Activated naive CD8-positive, alpha-beta T cell (primary cell): ENCODE data around the gene DNAJA2.

ENCODE experiments used
- H3K27ac Mint-ChIP-seq: one replicate; pipeline ENCODE4 v1.8.0; 2021; ENCODE audit warnings: mixed read lengths
- H3K27me3 Mint-ChIP-seq: one replicate; pipeline ENCODE4 v1.8.0; 2021; ENCODE audit warnings: mixed read lengths
- H3K36me3 Mint-ChIP-seq: one replicate; pipeline ENCODE4 v1.8.0; 2021; ENCODE audit warnings: mixed read lengths
- H3K4me1 Mint-ChIP-seq: one replicate; pipeline ENCODE4 v1.8.0; 2021; ENCODE audit warnings: low read depth, mixed read lengths
- H3K4me3 Mint-ChIP-seq: one replicate; pipeline ENCODE4 v1.8.0; 2021; ENCODE audit warnings: mild to moderate bottlenecking, mixed read lengths
- H3K9me3 Mint-ChIP-seq: one replicate; pipeline ENCODE4 v1.8.0; 2021; ENCODE audit warnings: low read depth, mixed read lengths

DNAJA2 gene

GRCh38 chr16:46991729-46992704 is 18.5 kb upstream of the DNAJA2 start:
- H3K36me3 Mint-ChIP-seq = no peaks in the 10 kb centered on the region
- no peak overlapping the region for H3K4me3 Mint-ChIP-seq
- peaks cover 4% of the 10 kb centered on the region for H3K4me1 Mint-ChIP-seq
- no peaks in the 10 kb centered on the region for H3K9me3 Mint-ChIP-seq
- H3K27ac Mint-ChIP-seq = no peak overlapping the region
- no peaks in the 10 kb centered on the region for H3K27me3 Mint-ChIP-seq

GRCh38 chr16:46986896-46987295 is 13.4 kb upstream of the DNAJA2 start:
- no peak overlapping the region for H3K27ac Mint-ChIP-seq
- H3K27me3 Mint-ChIP-seq = no peaks in the 10 kb centered on the region
- H3K4me3 Mint-ChIP-seq = no peak overlapping the region
- no peaks in the 10 kb centered on the region for H3K9me3 Mint-ChIP-seq
- no peaks in the 10 kb centered on the region for H3K4me1 Mint-ChIP-seq
- H3K36me3 Mint-ChIP-seq = no peaks in the 10 kb centered on the region

- Mint-ChIP-seq H3K4me3 (no peak overlapping the region), H3K27ac (no peak overlapping the region)
Measured at GRCh38 chr16:46986438-46986837, 13.0 kb upstream of the DNAJA2 start.

GRCh38 chr16:46982335-46982734 is 8.9 kb upstream of the DNAJA2 start:
- no peak overlapping the region for H3K27ac Mint-ChIP-seq
- H3K9me3 Mint-ChIP-seq = no peaks in the 10 kb centered on the region
- no peaks in the 10 kb centered on the region for H3K36me3 Mint-ChIP-seq
- H3K4me1 Mint-ChIP-seq = peaks cover 6% of the 10 kb centered on the region
- H3K4me3 Mint-ChIP-seq = no peak overlapping the region
- H3K27me3 Mint-ChIP-seq = no peaks in the 10 kb centered on the region

More at GRCh38 chr16:46986438-46986837, 13.0 kb upstream of the DNAJA2 start:
- no peaks in the 10 kb centered on the region for H3K27me3 Mint-ChIP-seq
- no peaks in the 10 kb centered on the region for H3K9me3 Mint-ChIP-seq
- H3K4me1 Mint-ChIP-seq = no peaks in the 10 kb centered on the region
- H3K36me3 Mint-ChIP-seq = no peaks in the 10 kb centered on the region

- Mint-ChIP-seq H3K27me3 (no peaks in the 10 kb centered on the region), H3K27ac (no peak overlapping the region), H3K4me3 (no peak overlapping the region), H3K9me3 (no peaks in the 10 kb centered on the region), H3K4me1 (peaks cover 17% of the 10 kb centered on the region), H3K36me3 (no peaks in the 10 kb centered on the region)
Measured at GRCh38 chr16:46980926-46981325, 7.5 kb upstream of the DNAJA2 start.

- no peaks in the 10 kb centered on the region for H3K27me3 Mint-ChIP-seq
- peaks cover 2% of the 10 kb centered on the region for H3K36me3 Mint-ChIP-seq
- H3K27ac Mint-ChIP-seq = peak overlapping the region; percentile 94
- H3K9me3 Mint-ChIP-seq = no peaks in the 10 kb centered on the region
- H3K4me1 Mint-ChIP-seq = peaks cover 43% of the 10 kb centered on the region
- H3K4me3 Mint-ChIP-seq = peak overlapping the region; percentile 59
Measured at GRCh38 chr16:46976550-46976949, 3.1 kb upstream of the DNAJA2 start.

GRCh38 chr16:46975908-46976470 is 2.5 kb upstream of the DNAJA2 start:
- H3K27ac Mint-ChIP-seq = peak overlapping the region; percentile 94
- H3K27me3 Mint-ChIP-seq = no peaks in the 10 kb centered on the region
- H3K4me3 Mint-ChIP-seq = peak overlapping the region; percentile 59
- H3K9me3 Mint-ChIP-seq = no peaks in the 10 kb centered on the region
- peaks cover 5% of the 10 kb centered on the region for H3K36me3 Mint-ChIP-seq
- peaks cover 46% of the 10 kb centered on the region for H3K4me1 Mint-ChIP-seq

- Mint-ChIP-seq H3K36me3 (peaks cover 7% of the 10 kb centered on the region), H3K4me1 (peaks cover 49% of the 10 kb centered on the region), H3K4me3 (peak overlapping the region; percentile 12), H3K27ac (peak overlapping the region; percentile 97), H3K27me3 (no peaks in the 10 kb centered on the region), H3K9me3 (no peaks in the 10 kb centered on the region)
Measured at GRCh38 chr16:46975165-46975564, 1.7 kb upstream of the DNAJA2 start.

GRCh38 chr16:46974352-46974751 is 878 bp upstream of the DNAJA2 start:
- H3K4me3 Mint-ChIP-seq = peak overlapping the region; percentile 90
- peak overlapping the region; percentile 97 for H3K27ac Mint-ChIP-seq
- H3K36me3 Mint-ChIP-seq = peaks cover 7% of the 10 kb centered on the region
- H3K27me3 Mint-ChIP-seq = no peaks in the 10 kb centered on the region
- no peaks in the 10 kb centered on the region for H3K9me3 Mint-ChIP-seq
- peaks cover 53% of the 10 kb centered on the region for H3K4me1 Mint-ChIP-seq

GRCh38 chr16:46973996-46974324 is 486 bp upstream of the DNAJA2 start:
- peaks cover 7% of the 10 kb centered on the region for H3K36me3 Mint-ChIP-seq
- peak overlapping the region; percentile 90 for H3K4me3 Mint-ChIP-seq
- H3K27me3 Mint-ChIP-seq = no peaks in the 10 kb centered on the region
- no peaks in the 10 kb centered on the region for H3K9me3 Mint-ChIP-seq
- peaks cover 55% of the 10 kb centered on the region for H3K4me1 Mint-ChIP-seq
- peak overlapping the region; percentile 97 for H3K27ac Mint-ChIP-seq

- peak overlapping the region; percentile 98 for H3K27ac Mint-ChIP-seq
- H3K36me3 Mint-ChIP-seq = peaks cover 7% of the 10 kb centered on the region
- no peaks in the 10 kb centered on the region for H3K9me3 Mint-ChIP-seq
- H3K4me3 Mint-ChIP-seq = peak overlapping the region; percentile 99
- H3K4me1 Mint-ChIP-seq = peaks cover 66% of the 10 kb centered on the region
- no peaks in the 10 kb centered on the region for H3K27me3 Mint-ChIP-seq
Measured at GRCh38 chr16:46972429-46973206, 856 bp downstream of the DNAJA2 start.

- peaks cover 70% of the 10 kb centered on the region for H3K4me1 Mint-ChIP-seq
- peak overlapping the region; percentile 78 for H3K27ac Mint-ChIP-seq
- no peaks in the 10 kb centered on the region for H3K27me3 Mint-ChIP-seq
- H3K4me3 Mint-ChIP-seq = peak overlapping the region; percentile 99
- peaks cover 7% of the 10 kb centered on the region for H3K36me3 Mint-ChIP-seq
- H3K9me3 Mint-ChIP-seq = no peaks in the 10 kb centered on the region
Measured at GRCh38 chr16:46971271-46971670, 2.2 kb downstream of the DNAJA2 start.

GRCh38 chr16:46970089-46970488 is 3.4 kb downstream of the DNAJA2 start:
- Mint-ChIP-seq H3K27ac (peak overlapping the region; percentile 23), H3K27me3 (no peaks in the 10 kb centered on the region), H3K4me1 (peaks cover 60% of the 10 kb centered on the region), H3K36me3 (peaks cover 7% of the 10 kb centered on the region), H3K4me3 (peak overlapping the region; percentile 57), H3K9me3 (no peaks in the 10 kb centered on the region)

- Mint-ChIP-seq H3K27me3 (no peaks in the 10 kb centered on the region), H3K27ac (peak overlapping the region; percentile 66), H3K4me3 (no peak overlapping the region), H3K9me3 (no peaks in the 10 kb centered on the region), H3K4me1 (peaks cover 58% of the 10 kb centered on the region), H3K36me3 (peaks cover 7% of the 10 kb centered on the region)
Measured at GRCh38 chr16:46968063-46968435, 5.4 kb downstream of the DNAJA2 start.

GRCh38 chr16:46962629-46963028 is 10.8 kb downstream of the DNAJA2 start:
- no peaks in the 10 kb centered on the region for H3K9me3 Mint-ChIP-seq
- H3K27me3 Mint-ChIP-seq = no peaks in the 10 kb centered on the region
- H3K4me3 Mint-ChIP-seq = peak overlapping the region; percentile 67
- H3K36me3 Mint-ChIP-seq = no peaks in the 10 kb centered on the region
- peaks cover 48% of the 10 kb centered on the region for H3K4me1 Mint-ChIP-seq
- H3K27ac Mint-ChIP-seq = peak overlapping the region; percentile 96
